Measurements from ENCODE around the gene IER3.

Gene IER3

DNA sequence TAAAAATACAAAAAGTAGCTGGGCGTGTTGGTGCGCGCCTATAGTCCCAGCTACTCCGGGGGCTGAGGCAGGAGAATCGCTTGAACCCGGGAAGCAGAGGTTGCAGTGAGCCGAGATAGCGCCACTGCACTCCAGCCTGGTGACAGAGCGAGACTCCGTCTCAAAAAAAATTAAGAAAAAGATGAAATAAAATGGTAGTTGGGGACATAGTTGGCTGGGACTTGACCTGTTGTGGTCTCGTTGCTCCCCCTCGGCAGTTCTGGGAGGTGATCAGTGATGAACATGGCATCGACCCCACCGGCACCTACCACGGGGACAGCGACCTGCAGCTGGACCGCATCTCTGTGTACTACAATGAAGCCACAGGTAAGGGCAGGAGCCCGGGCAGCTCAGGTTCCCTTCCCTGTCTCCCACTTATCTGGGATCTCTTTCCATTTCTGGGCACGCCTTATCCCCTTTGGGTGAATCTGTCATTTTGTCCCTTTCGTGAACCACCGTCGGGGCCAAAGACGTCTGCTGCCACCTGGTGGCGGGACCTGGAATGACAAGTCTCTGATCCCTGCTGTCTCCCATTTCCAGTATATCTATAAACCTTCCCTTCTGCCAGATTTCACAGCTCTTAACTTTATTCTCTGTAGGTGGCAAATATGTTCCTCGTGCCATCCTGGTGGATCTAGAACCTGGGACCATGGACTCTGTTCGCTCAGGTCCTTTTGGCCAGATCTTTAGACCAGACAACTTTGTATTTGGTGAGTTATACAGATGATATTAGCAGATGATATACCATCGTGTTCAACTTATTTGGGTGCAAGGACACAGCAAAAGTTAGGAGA lies 21.9 kb downstream of the IER3 start (continued):
- TF ChIP-seq YY2 (tag by site-specific recombination; IDR thresholded peaks at IDR 0.05) (no peak), GLIS2 (tag by site-specific recombination; IDR thresholded peaks at IDR 0.05) (peak; percentile 69), ZNF843 (tag by site-specific recombination; IDR thresholded peaks at IDR 0.05) (0 out of 2 replicates have a peak, but pooled peaks have one; percentile 26), ZNF221 (tag by site-specific recombination; IDR thresholded peaks at IDR 0.05; ENCODE audit: borderline replicate concordance) (no peak), ZNF837 (tag by site-specific recombination; IDR thresholded peaks at IDR 0.05) (no peak), ZNF701 (tag by site-specific recombination; IDR thresholded peaks at IDR 0.05) (no peak), ZNF473 (tag by site-specific recombination; IDR thresholded peaks at IDR 0.05) (no peak), ZXDB (tag by site-specific recombination; IDR thresholded peaks at IDR 0.05) (peak; percentile 47; the same call in 1 of the 2 replicates), ZNF2 (tag by site-specific recombination; IDR thresholded peaks at IDR 0.05) (0 out of 2 replicates have a peak, but pooled peaks have one; percentile 45), ZNF366 (tag by site-specific recombination; conservative IDR thresholded peaks at IDR 0.05) (peak; percentile 74), KLF8 (tag by site-specific recombination; IDR thresholded peaks at IDR 0.05) (peak; percentile 29), ZNF600 (tag by site-specific recombination; IDR thresholded peaks at IDR 0.05) (peak; percentile 62), ZNF324 (tag by site-specific recombination; IDR thresholded peaks at IDR 0.05) (peak; percentile 50), ZNF10 (tag by site-specific recombination; IDR thresholded peaks at IDR 0.05) (peak; percentile 14; the same call in 1 of the 2 replicates), ZNF660 (tag by site-specific recombination; IDR thresholded peaks at IDR 0.05) (0 out of 2 replicates have a peak, but pooled peaks have one; percentile 69), ZNF391 (tag by site-specific recombination; IDR thresholded peaks at IDR 0.05; ENCODE audit: borderline replicate concordance, low read depth) (peak; percentile 55), ZNF610 (tag by site-specific recombination; IDR thresholded peaks at IDR 0.05; ENCODE audit: borderline replicate concordance) (no peak), SP2 (tag by site-specific recombination; IDR thresholded peaks at IDR 0.05) (0 out of 2 replicates have a peak, but pooled peaks have one; percentile 3), RBAK (tag by site-specific recombination; IDR thresholded peaks at IDR 0.05) (no peak), ZNF768 (tag by site-specific recombination; IDR thresholded peaks at IDR 0.05) (no peak), ZNF548 (tag by site-specific recombination; IDR thresholded peaks at IDR 0.05) (no peak), ZBTB17 (tag by site-specific recombination; IDR thresholded peaks at IDR 0.05) (peak; percentile 93), KLF7 (tag by site-specific recombination; IDR thresholded peaks at IDR 0.05; ENCODE audit: borderline replicate concordance) (no peak), ZBTB8A (tag by site-specific recombination; IDR thresholded peaks at IDR 0.05) (0 out of 2 replicates have a peak, but pooled peaks have one; percentile 47), SP7 (tag by site-specific recombination; IDR thresholded peaks at IDR 0.05) (peak; percentile 42), ZNF394 (tag by site-specific recombination; IDR thresholded peaks at IDR 0.05; ENCODE audit: borderline replicate concordance) (peak; percentile 98), ZNF76 (tag by site-specific recombination; IDR thresholded peaks at IDR 0.05; ENCODE audit: borderline replicate concordance, low read depth) (no peak), ZNF24 (tag by site-specific recombination; IDR thresholded peaks at IDR 0.05) (no peak), ZSCAN30 (tag by site-specific recombination; IDR thresholded peaks at IDR 0.05) (0 out of 2 replicates have a peak, but pooled peaks have one; percentile 62), ZNF114 (tag by site-specific recombination; IDR thresholded peaks at IDR 0.05) (no peak), ZNF175 (tag by site-specific recombination; IDR thresholded peaks at IDR 0.05) (no peak), SCRT2 (tag by site-specific recombination; IDR thresholded peaks at IDR 0.05) (peak; percentile 89), SCRT1 (tag by site-specific recombination; IDR thresholded peaks at IDR 0.05; ENCODE audit: borderline replicate concordance) (peak; percentile 61; the same call in 1 of the 2 replicates), ZNF16 (tag by site-specific recombination; IDR thresholded peaks at IDR 0.05; ENCODE audit: low read depth) (no peak)
- TF ChIP-seq, protein P1, sequence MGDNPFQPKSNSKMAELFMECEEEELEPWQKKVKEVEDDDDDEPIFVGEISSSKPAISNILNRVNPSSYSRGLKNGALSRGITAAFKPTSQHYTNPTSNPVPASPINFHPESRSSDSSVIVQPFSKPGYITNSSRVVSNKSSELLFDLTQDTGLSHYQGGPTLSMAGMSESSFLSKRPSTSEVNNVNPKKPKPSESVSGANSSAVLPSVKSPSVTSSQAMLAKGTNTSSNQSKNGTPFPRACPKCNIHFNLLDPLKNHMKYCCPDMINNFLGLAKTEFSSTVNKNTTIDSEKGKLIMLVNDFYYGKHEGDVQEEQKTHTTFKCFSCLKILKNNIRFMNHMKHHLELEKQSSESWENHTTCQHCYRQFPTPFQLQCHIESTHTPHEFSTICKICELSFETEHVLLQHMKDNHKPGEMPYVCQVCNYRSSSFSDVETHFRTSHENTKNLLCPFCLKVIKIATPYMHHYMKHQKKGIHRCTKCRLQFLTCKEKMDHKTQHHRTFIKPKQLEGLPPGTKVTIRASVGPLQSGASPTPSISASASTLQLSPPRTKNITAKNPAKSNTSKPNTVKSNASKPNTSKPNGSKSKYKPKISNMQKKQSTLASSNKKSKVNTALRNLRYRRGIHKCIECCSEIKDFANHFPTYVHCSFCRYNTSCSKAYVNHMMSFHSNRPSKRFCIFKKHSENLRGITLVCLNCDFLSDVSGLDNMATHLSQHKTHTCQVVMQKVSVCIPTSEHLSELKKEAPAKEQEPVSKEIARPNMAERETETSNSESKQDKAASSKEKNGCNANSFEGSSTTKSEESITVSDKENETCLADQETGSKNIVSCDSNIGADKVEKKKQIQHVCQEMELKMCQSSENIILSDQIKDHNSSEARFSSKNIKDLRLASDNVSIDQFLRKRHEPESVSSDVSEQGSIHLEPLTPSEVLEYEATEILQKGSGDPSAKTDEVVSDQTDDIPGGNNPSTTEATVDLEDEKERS (tag by site-specific recombination; IDR thresholded peaks at IDR 0.05), result no peak
- TF ChIP-seq, protein P2, sequence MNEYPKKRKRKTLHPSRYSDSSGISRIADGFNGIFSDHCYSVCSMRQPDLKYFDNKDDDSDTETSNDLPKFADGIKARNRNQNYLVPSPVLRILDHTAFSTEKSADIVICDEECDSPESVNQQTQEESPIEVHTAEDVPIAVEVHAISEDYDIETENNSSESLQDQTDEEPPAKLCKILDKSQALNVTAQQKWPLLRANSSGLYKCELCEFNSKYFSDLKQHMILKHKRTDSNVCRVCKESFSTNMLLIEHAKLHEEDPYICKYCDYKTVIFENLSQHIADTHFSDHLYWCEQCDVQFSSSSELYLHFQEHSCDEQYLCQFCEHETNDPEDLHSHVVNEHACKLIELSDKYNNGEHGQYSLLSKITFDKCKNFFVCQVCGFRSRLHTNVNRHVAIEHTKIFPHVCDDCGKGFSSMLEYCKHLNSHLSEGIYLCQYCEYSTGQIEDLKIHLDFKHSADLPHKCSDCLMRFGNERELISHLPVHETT (tag by site-specific recombination; IDR thresholded peaks at IDR 0.05), result no peak
- TF ChIP-seq, protein P3, sequence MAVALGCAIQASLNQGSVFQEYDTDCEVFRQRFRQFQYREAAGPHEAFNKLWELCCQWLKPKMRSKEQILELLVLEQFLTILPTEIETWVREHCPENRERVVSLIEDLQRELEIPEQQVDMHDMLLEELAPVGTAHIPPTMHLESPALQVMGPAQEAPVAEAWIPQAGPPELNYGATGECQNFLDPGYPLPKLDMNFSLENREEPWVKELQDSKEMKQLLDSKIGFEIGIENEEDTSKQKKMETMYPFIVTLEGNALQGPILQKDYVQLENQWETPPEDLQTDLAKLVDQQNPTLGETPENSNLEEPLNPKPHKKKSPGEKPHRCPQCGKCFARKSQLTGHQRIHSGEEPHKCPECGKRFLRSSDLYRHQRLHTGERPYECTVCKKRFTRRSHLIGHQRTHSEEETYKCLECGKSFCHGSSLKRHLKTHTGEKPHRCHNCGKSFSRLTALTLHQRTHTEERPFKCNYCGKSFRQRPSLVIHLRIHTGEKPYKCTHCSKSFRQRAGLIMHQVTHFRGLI (tag by site-specific recombination; IDR thresholded peaks at IDR 0.05), result no peak
